Subcutaneous abdominal adipose tissue (tissue), 5 donors: Measurements from ENCODE around the gene PPP2R3B.
"Not testable (repeated sequence)": the region's sequence is repeated elsewhere in the genome, so short reads cannot be mapped to it uniquely, and the experiment has no call there.

Experiments used
- H3K27ac ChIP-seq: one replicate; pipeline ENCODE4 v1.7.0; 2013; ENCODE audit warnings: low read depth, mild to moderate bottlenecking, inconsistent platforms, low read length, moderate library complexity
- H3K27me3 ChIP-seq, 5 donors: one replicate each; pipeline ENCODE4 v1.7.0; 2013; ENCODE audit warnings: low read length in 5 of 5, inconsistent platforms in 1 of 5; ENCODE audit not compliant: control insufficient read depth in 5 of 5, insufficient read depth in 4 of 5
- H3K36me3 ChIP-seq, 5 donors: one replicate each; pipeline ENCODE4 v1.7.0; 2013; ENCODE audit warnings: low read length in 5 of 5; ENCODE audit not compliant: control insufficient read depth in 5 of 5, insufficient read depth in 5 of 5
- H3K4me1 ChIP-seq, 5 donors: one replicate each; pipeline ENCODE4 v1.7.0; 2013; ENCODE audit warnings: low read length in 5 of 5, mild to moderate bottlenecking in 3 of 5, moderate library complexity in 1 of 5; ENCODE audit not compliant: control insufficient read depth in 5 of 5, insufficient read depth in 5 of 5
- H3K4me3 ChIP-seq, 5 donors: one replicate each; pipeline ENCODE4 v1.7.0; 2013; ENCODE audit warnings: low read length in 5 of 5, low read depth in 1 of 5
- H3K9ac ChIP-seq, 5 donors: one replicate each; pipeline ENCODE4 v1.7.0; 2013; ENCODE audit warnings: low read length in 5 of 5, mild to moderate bottlenecking in 4 of 5, moderate library complexity in 3 of 5
- H3K9me3 ChIP-seq, 5 donors: one replicate each; pipeline ENCODE4 v1.7.0; 2013; ENCODE audit warnings: low read length in 5 of 5; ENCODE audit not compliant: control insufficient read depth in 5 of 5
- donor health status: healthy.
- donor health status: healthy.
- donor health status: healthy.
- donor health status: healthy.
- donor health status: healthy.

PPP2R3B gene

GRCh38 chrX:333611-334311 is 52.9 kb downstream of the PPP2R3B start:
- no peak overlapping the region for H3K9ac ChIP-seq
- no peaks in the 10 kb centered on the region for H3K9me3 ChIP-seq
- H3K36me3 ChIP-seq = peaks cover 0 to 32% (median 27%) of the 10 kb centered on the region in 5 donors
- peaks cover 2 to 13% (median 11%) of the 10 kb centered on the region in 5 donors for H3K4me1 ChIP-seq
- no peak overlapping the region for H3K4me3 ChIP-seq
- H3K27me3 ChIP-seq = peaks cover 14 to 23% (median 15%) of the 10 kb centered on the region in 5 donors
- no peak overlapping the region for H3K27ac ChIP-seq

GRCh38 chrX:332916-333610 is 53.6 kb downstream of the PPP2R3B start:
- Histone ChIP-seq H3K27ac (no peak overlapping the region), H3K4me1 (peaks cover 2 to 13% (median 11%) of the 10 kb centered on the region in 5 donors), H3K27me3 (peaks cover 14 to 23% (median 15%) of the 10 kb centered on the region in 5 donors), H3K36me3 (peaks cover 0 to 25% (median 21%) of the 10 kb centered on the region in 5 donors), H3K9me3 (no peaks in the 10 kb centered on the region), H3K9ac (no peak overlapping the region), H3K4me3 (no peak overlapping the region)

- Histone ChIP-seq H3K4me1 (peaks cover 2 to 13% (median 11%) of the 10 kb centered on the region in 5 donors), H3K27ac (no peak overlapping the region), H3K27me3 (peaks cover 14 to 23% (median 15%) of the 10 kb centered on the region in 5 donors), H3K36me3 (peaks cover 0 to 19% (median 15%) of the 10 kb centered on the region in 5 donors), H3K4me3 (no peak overlapping the region), H3K9ac (no peak overlapping the region), H3K9me3 (no peaks in the 10 kb centered on the region)
Observed at GRCh38 chrX:332496-332860, 54.2 kb downstream of the PPP2R3B start.

GRCh38 chrX:331825-332495 is 54.7 kb downstream of the PPP2R3B start:
- peaks cover 0 to 17% (median 12%) of the 10 kb centered on the region in 5 donors for H3K36me3 ChIP-seq
- H3K27me3 ChIP-seq = peaks cover 14 to 23% (median 15%) of the 10 kb centered on the region in 5 donors
- no peak overlapping the region for H3K27ac ChIP-seq
- H3K9ac ChIP-seq = no peak overlapping the region
- H3K4me3 ChIP-seq = peak overlapping the region in 1 of 5 donors; percentile 56
- H3K9me3 ChIP-seq = no peaks in the 10 kb centered on the region
- peaks cover 2 to 13% (median 11%) of the 10 kb centered on the region in 5 donors for H3K4me1 ChIP-seq

- H3K9ac ChIP-seq = peak overlapping the region in 1 of 5 donors; percentile 37
- peak overlapping the region in 3 of 5 donors; percentile 30 to 56 (median 49) for H3K4me3 ChIP-seq
- peaks cover 0 to 16% (median 12%) of the 10 kb centered on the region in 5 donors for H3K36me3 ChIP-seq
- H3K9me3 ChIP-seq = no peaks in the 10 kb centered on the region
- H3K27me3 ChIP-seq = peaks cover 14 to 23% (median 15%) of the 10 kb centered on the region in 5 donors
- peaks cover 2 to 13% (median 11%) of the 10 kb centered on the region in 5 donors for H3K4me1 ChIP-seq
- H3K27ac ChIP-seq = no peak overlapping the region
Observed at GRCh38 chrX:331151-331824, 55.4 kb downstream of the PPP2R3B start.

GRCh38 chrX:330726-331150 is 56.0 kb downstream of the PPP2R3B start:
- peak overlapping the region in 1 of 5 donors; percentile 56 for H3K4me3 ChIP-seq

GRCh38 chrX:330141-330725 is 56.5 kb downstream of the PPP2R3B start:
- peaks cover 0 to 13% (median 11%) of the 10 kb centered on the region in 5 donors for H3K4me1 ChIP-seq

More at GRCh38 chrX:330726-331150, 56.0 kb downstream of the PPP2R3B start:
- no peak overlapping the region for H3K9ac ChIP-seq
- no peak overlapping the region for H3K27ac ChIP-seq
- H3K9me3 ChIP-seq = no peaks in the 10 kb centered on the region
- peaks cover 0 to 13% (median 11%) of the 10 kb centered on the region in 5 donors for H3K4me1 ChIP-seq
- H3K36me3 ChIP-seq = peaks cover 0 to 14% (median 11%) of the 10 kb centered on the region in 5 donors
- H3K27me3 ChIP-seq = peaks cover 14 to 23% (median 17%) of the 10 kb centered on the region in 5 donors

GRCh38 chrX:329291-329910 is 57.3 kb downstream of the PPP2R3B start:
- peaks cover 0 to 12% (median 7%) of the 10 kb centered on the region in 5 donors for H3K36me3 ChIP-seq
- peaks cover 0 to 13% (median 11%) of the 10 kb centered on the region in 5 donors for H3K4me1 ChIP-seq
- no peak overlapping the region for H3K27ac ChIP-seq
- H3K27me3 ChIP-seq = peaks cover 14 to 23% (median 17%) of the 10 kb centered on the region in 5 donors
- no peak overlapping the region for H3K9ac ChIP-seq
- H3K4me3 ChIP-seq = no peak overlapping the region
- no peaks in the 10 kb centered on the region for H3K9me3 ChIP-seq

More at GRCh38 chrX:330141-330725, 56.5 kb downstream of the PPP2R3B start:
- not testable (repeated sequence) for H3K27ac ChIP-seq, H3K4me3 ChIP-seq, H3K9me3 ChIP-seq, H3K9ac ChIP-seq
- Histone ChIP-seq H3K36me3 (peaks cover 0 to 13% (median 11%) of the 10 kb centered on the region in 5 donors), H3K27me3 (peaks cover 14 to 23% (median 17%) of the 10 kb centered on the region in 5 donors)
